ENCODE measurements around the gene ZCCHC17.
"Not testable (repeated sequence)": the region's sequence is repeated elsewhere in the genome, so short reads cannot be mapped to it uniquely, and the experiment has no call there.

ZCCHC17 gene, protein sequence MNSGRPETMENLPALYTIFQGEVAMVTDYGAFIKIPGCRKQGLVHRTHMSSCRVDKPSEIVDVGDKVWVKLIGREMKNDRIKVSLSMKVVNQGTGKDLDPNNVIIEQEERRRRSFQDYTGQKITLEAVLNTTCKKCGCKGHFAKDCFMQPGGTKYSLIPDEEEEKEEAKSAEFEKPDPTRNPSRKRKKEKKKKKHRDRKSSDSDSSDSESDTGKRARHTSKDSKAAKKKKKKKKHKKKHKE

DNA sequence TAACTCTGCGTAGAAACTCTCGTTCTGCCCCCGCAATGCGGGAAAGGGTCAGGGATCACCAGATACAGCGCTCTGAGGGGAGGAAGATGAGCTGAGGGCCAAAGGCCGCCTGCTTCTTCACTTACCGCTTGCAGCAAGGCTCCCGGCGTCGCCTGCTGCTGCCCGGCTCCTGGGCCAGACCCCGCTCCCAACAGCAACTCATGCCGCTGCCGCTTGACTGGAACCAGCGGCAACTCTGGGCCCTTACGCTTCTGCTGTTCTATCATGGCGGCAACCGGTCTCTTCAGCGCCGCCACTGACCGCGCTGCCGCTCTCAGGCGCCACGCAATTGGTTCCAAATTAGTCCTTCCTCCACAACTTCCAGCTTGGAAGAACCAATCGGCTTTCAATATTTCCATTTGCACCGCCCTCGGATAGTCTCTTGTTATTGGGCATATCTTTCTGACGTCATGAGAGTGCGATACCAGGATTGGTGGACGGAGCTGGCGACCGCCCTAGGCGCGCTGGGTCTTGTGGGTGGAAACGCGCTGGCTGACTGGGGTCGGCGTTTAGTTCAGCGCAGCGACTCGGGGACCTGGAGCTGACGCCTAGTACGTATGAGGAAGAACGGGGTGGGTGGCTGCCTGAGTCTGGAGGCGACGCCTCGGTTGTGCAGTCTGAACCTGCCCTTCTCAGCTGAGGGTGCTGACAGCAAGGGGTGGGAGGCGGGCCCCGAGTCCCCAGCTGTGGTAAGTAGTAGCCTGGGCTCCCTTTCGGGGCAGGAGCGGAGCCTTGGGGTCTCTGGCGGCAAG is at the start of gene ZCCHC17, which contains the start of gene SNRNP40:
TSS of gene ZCCHC17 (plus strand) at position 547 of the 791 bp plus-strand sequence. CDS start 13,067 bp downstream, outside the sequence.
TSS of gene SNRNP40 (minus strand) at position 303 of the 791 bp plus-strand sequence. CDS start at position 266, 37 bp downstream.
- peak; percentile 98 for DNase-seq (ENCODE audit: low read depth, low spot score)

DNA sequence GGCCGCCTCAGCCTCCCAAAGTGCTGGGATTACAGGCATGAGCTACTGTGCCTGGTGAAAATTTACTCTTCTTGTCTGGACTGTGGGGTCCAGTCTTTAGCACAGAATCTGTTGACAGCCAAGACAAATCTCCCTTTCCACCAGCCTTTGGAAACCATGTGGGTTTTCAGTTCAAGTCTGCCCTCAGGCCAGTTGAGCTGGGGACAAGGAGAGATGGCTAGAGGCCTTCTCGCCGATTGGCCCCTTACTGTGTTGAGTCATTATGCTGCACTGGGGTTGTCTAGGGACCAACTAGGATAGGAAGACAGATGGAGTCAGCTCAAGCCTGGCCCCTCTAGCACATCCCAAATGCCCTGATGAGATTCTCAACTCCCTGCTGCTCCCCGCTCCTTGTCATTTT is 48.6 kb upstream of the ZCCHC17 start:
- no peak for DNase-seq (ENCODE audit: low read depth, low spot score)

DNA sequence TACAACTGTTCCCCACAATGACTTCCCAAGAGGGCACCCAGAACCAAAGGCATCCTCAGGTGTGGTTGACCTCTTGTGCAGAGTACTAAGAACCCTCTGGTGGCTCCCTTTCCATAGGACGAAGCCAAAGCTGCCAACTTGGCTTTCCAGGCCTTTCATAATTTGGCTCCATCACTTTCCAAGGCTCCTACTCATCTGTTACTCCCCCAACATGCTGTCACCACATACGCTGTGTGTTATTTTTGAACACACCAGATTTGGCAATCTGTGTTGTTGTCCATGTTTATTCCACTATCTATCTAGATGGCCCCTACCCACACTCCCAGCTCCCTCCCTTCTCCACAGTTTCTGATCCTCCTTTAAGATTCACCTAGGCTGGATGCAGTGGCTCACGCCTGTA is 47.0 kb upstream of the ZCCHC17 start:
- no peak for DNase-seq (ENCODE audit: low read depth, low spot score)

DNA sequence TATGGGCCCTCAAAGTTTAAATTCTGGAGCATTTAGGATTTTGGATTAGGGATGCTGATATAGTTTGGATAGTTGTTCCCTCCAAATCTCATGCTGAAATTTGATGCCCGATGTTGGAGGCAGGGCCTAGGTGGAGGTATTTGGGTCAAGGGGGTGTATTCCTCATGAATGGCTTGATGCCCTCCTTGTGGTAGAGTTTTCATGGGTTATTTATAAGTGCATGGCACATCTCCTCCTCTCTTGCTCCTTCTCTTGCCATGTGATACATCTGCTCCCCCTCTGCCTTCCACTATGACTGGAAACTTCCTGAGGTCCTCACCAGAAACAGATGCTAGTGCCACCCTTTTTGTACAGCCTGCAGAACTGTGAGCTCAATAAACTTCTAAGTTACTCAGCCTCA is 39.6 kb upstream of the ZCCHC17 start:
- no peak for DNase-seq (ENCODE audit: low read depth, low spot score)

DNA sequence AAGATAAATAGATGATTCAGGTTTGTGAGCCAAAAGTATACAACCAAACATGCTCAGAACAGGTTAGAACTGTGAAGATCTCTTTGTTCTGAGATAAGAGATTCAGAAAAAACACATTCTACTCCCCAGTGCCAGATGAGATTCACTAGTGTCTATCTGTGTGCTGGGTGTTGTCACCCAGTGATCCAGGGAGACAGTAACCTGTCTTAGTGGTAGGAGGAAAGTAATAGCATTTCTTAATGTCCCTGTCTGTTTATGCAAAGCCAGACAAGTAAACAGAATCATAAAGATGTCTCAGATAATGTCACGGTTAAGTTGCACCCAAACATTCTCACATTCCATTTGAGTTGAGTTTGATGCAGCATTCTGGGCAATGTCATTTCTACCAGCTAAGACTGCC is 38.3 kb upstream of the ZCCHC17 start:
- DNase-seq (ENCODE audit: low read depth, low spot score): no peak

DNA sequence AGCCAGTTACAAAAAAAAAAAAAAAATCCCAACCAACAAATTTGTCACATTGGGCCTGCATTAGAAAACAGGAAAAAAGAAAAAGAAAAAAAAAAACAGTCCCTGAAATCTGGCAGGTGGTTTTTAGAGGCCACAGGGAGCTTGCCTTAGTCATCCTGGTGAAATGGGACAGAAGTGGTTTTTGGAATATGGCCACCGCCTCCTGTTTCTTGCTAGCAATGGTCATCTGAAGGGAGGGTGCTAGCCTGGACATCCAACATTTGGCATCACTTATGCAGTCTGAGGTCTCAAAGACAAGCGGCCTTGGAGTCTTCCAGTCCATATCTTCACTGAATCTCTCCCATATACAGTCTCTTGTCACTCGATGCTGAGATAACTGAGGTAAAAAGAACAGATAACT is 37.1 kb upstream of the ZCCHC17 start:
- no peak for DNase-seq (ENCODE audit: low read depth, low spot score)

DNA sequence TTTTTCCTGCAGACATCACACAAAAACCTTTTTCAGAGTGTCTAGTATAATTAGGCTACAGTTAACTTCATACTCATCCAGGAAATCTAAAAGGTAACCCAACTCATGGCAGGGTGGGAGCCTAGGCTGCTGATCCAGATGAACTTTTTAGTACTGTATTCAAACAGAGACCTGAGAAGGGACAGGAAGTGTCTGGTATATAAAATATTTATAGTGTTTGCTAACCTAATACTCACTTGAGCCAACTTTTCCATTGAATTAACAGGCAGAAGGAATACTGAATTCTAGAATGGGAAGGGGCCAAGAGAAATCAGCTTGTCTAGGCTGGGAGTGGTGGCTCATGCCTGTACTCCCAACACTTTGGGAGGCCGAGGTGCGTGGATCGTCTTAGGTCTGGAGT is 34.9 kb upstream of the ZCCHC17 start:
- no peak for DNase-seq (ENCODE audit: low read depth, low spot score)

DNA sequence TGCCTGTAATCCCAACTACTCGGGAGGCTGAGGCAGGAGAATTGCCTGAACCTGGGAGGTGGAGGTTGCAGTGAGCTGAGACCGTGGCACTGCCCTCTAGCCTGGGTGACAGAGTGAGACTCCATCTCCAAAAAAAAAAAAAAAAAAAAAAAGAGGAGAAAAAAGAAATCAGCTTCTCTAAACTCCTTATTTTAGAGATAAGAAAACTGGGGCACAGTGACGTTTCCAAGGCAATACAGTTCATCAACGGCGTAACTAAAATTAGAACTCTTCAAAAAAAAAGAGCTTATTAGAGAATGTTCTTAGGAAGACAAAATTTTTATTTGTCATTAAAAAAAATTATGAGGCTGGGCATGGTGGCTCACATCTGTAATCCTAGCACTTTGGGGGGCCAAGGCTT is 34.4 kb upstream of the ZCCHC17 start:
- DNase-seq (ENCODE audit: low read depth, low spot score): not testable (repeated sequence)

DNA sequence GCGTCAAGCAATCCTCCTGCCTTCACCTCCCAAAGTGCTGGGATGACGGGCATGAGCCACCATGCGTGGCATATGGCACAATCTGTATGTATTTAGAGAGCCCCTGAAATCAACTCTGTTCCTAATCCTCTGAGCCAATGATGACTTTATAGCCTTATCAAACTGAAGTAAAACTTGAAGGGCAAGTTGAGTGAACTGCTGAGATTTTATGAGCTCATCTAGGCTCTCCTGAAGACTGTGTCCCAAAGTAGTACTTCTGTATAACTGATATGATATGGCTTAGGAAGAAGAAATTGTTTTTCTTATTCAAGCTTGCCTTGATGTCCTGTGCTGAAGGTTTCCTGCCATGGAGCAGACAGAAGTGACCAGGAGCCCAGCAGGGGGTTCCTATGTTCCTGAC is 33.4 kb upstream of the ZCCHC17 start:
- DNase-seq (ENCODE audit: low read depth, low spot score): no peak

DNA sequence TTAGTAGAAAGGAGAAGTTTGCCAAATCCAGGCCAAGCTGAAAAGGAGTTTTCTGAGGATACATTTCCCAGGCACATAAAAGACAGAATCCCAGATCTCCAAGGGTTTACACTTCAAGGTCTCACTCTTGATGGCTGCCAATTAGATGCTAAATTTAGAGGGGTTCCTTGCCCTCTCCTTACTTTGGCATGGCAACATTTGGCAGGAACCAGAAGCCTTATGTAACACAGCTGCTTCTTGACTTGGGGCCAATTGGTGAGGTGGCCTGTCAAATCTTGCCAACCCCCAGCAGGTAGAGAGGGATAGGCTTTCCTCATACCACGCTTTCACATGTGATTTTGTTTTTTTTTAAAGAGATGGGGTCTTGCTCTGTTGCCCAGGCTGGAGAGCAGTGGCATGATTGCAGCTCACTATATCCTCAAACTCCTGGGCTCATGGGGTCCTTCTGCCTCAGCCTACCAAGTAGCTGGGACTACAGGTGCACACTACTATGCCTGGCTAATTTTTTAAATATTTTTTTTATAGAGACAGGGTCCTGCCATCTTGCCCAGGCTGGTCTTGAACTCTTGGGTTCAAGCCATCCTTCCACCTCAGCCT is 31.9 kb upstream of the ZCCHC17 start:
- no peak for DNase-seq (ENCODE audit: low read depth, low spot score)

DNA sequence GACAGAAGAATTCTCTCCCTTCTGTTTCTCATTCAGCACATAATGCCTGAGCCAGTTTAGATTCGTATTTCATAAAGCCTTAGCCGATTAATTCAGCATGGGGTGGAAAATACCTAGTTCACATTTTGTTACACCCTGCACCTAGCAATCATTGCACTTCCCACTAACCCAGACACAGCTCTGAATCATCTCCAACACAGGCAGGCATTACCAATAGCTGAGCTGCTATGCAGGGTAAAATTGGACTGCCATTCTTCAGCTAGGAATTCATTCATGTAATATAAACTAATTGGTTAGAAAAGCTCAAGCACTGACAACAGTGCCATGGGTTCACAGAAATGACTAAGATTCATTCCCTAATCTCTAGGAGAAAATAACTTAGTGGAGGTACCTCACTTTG is 30.3 kb upstream of the ZCCHC17 start:
- no peak for DNase-seq (ENCODE audit: low read depth, low spot score)

DNA sequence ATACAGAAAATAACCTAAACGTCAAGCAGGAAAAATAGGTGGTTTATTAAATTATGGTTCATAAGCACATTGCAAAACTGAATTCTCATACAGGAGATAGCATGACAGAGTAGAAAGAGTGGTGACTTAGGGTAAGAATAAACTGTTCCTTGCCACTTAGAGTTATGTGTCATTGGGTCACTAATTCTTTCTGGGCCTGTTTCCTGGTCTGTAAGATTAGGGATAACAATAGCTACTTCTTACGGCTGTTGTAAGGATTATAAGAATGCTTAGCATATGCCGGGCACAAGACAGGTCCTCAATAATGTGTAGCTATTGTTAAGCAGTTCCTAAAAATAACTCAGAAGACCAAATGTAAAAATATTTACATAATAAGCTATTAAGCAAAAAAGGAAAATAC is 24.5 kb upstream of the ZCCHC17 start:
- DNase-seq (ENCODE audit: low read depth, low spot score): no peak

DNA sequence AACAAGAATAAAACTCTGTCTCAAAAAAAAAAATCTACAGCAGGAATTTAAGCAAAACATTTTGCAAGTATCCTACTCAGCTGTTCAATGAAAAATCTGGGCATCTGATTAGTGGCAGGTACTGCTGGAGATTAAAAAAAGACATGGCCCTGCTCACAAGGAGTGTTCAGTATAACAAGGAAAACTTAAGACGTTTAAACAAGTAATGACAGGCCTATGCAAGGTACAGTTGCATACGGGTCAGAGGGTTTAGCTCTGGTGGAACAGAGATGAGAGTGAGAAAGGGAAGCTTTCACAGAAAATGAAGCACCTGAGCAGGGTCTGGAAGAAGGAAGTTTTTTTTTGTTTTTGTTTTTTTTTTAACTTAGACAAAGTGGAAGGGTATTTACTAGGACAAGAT is 23.2 kb upstream of the ZCCHC17 start:
- no peak for DNase-seq (ENCODE audit: low read depth, low spot score)

DNA sequence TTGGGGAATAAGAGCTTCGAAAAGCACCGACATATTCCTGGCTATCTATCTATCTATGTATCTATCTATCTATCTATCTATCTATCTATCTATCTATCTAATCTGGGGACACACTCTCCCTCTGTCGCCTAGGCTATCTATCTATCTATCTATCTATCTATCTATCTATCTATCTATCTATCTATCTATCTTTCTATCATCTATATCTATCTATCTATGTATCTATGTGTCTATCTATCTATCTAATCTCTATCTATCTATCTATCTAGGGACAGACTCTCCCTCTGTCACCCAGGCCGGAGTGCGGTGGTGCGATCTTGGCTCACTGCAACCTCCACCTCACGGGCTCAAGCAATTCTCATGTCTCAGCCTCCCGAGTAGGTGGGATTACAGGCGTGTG is 14.4 kb upstream of the ZCCHC17 start:
- not testable (repeated sequence) for DNase-seq (ENCODE audit: low read depth, low spot score)

DNA sequence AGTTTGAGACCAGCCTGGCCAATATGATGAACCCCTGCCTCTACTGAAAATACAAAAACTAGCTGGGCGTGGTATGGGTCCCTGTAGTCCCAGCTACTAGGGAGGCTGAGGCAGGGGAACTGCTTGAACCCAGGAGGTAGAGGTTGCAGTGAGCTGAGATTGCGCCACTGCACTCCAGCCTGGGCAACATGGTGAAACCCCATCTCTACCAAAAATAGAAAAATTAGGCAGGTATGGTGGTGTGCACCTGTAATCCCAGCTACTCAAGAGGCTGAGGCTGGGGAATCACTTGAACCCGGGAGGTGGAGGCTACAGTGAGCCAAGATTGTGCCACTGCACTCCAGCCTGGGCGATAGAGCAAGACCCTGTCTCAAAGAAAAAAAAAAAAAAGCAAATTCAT is 9.0 kb upstream of the ZCCHC17 start:
- not testable (repeated sequence) for DNase-seq (ENCODE audit: low read depth, low spot score)

DNA sequence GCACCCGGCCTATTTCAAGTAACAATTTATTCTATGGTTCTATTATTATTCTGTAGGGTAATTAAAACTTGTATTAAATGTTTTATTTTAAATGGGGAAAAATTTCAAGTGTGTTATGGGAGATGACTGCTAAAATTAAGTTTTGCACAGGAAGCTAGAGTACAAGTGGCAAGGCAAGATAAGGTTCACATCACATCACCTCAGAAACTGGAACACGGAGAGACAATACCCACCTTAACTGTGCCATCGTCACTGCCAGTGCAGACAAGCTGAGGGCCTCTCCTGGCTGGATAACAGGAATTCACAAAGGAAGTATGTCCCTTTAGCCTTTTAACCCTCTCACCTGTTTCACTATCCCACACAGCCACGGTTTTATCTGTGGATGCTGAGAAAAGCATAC is 7.8 kb upstream of the ZCCHC17 start:
- no peak for DNase-seq (ENCODE audit: low read depth, low spot score)

DNA sequence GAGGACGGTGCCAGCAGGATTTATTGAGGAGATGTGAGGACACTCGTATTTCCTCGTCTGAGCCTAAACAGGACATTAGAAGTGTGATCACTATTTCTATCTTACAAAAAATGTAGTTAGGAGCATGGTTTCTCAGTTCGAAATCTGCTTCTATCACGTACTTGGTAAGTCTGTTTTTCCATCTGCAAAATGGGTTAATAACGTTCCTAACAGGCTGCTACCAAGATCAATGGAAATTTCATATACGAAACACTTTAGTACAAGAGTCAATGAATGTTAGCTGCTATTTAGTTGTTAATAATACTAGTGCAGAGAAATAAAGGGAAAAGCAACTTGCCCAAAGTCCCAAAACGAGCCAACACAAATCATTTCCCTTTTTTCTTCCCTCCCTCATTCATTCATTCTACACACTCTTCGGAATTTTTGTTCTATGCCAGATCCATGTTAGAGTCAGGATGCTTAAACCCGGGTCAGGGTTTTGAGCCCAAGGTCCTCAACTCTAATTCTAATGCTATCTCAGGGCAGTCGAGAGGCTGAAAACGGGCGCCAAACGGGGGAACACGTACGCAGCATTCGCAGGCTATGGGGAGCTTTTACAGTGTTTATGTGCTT is 852 bp upstream of the ZCCHC17 start:
- no peak for DNase-seq (ENCODE audit: low read depth, low spot score)

DNA sequence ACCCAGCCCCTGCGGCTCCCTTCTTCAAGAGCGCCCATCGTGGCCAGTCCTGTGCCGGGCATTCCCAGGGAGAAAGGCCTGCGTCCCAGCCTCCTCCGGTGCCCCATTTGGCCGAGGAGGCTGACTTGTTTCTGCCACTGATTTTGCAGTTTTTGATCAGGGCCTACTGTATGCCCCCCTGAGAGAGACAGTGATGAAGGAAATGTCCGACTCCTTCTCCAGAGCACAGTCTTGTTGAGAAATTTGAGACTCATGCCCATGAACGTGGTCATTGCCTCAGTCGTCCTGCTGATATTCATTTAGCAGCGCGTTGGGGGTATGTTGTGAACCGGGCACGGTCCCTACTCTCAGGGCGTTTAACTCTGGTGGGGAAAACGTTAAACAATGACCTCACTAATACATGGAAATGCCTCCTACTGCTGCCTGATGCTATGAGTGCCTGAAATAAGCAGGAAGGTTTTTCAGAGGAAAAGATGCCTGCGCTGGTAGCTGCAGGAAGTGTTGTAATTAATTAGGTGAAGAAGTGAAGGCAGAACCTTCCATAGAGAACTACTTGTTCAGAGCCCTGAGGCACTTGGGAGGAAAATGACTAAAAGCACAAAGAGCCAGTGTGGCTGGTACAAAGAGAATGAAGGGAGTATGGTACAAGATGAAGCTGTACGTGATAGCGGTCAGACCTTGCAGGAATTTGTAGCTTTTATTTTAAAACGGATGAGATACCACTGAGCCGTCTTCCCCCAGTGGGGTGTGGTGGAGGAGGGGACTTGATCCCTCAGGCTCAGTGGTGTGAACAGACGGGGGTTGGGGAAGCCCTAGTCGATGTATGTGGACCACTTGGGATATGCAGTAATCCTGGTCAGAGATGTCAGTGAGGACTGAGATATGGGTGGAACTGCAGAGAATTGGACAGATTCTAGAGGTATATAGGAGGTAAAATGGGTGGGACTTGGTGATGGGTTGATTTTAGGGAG is 730 bp downstream of the ZCCHC17 start:
- DNase-seq (ENCODE audit: low read depth, low spot score): no peak

DNA sequence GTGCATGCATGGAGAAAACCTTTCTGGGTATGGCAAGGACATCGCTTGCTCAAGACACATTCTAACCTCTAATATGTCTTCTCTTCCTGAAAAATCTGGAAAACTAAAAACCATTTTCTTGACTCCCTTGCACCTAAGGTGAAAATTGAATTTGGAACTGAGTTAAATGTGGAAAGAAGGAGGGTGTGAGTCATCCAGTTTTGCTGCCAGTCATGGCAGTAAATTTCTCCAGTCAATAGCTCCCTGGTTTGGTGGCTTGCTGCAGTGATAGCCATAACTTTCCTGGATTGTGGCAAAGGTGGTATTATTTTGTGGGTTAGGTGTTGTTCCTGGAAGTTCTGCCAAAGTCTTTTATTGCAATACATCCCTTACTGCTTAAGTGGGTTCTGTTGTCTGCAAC is 2.5 kb downstream of the ZCCHC17 start:
- DNase-seq (ENCODE audit: low read depth, low spot score): no peak

DNA sequence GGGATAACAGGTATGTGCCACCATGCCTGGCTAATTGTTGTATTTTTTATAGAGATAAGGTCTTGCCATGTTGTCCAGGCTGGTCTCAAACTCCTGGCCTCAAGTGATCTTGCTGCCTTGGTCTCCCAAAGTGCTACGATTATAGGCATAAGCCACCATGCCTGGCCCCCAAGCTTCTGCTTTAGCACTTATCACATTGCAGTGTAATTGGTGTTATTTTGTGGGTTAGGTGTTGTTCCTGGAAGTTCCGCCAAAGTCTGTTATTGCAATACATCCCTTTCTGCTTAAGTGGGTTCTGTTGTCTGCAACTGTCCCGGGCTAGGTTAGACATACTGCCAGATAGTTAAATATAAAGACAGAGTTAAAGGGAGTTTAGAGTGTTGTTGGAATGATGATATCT is 3.4 kb downstream of the ZCCHC17 start:
- DNase-seq (ENCODE audit: low read depth, low spot score): no peak

Data from smooth muscle cell of the brain vasculature (primary cell).